GM23338 (cell line): Measurements from ENCODE around the gene PTCD3. TPM values are rescaled to one million over a fixed set of nuclear protein-coding genes. Genes with fewer than 3 reads are reported as not detected.
A peak's percentile ranks its signal among the peaks of the same experiment; 100 is the strongest.

Experiments
- ATAC-seq: fragments of 200-7000 bp; cut with Tn5 transposase; 3 replicates; pipeline ENCODE4 v1.9.1; 2020
- DNase-seq: peaks from one replicate; pipeline ENCODE4 v3.0.0-alpha.2; 2015; ENCODE audit warnings: low spot score
- H2AFZ ChIP-seq: fragments of 200-600 bp; sonication (generic); 2 replicates; pipeline ENCODE4 v1.8.0; 2016; ENCODE audit warnings: antibody characterized with exemption, mild to moderate bottlenecking, moderate library complexity
- H3F3A ChIP-seq: fragments of 200-600 bp; sonication (generic); replicated peaks from 2 replicates; pipeline ENCODE4 v1.8.0; 2017; ENCODE audit warnings: antibody characterized with exemption, mixed run types, low read depth
- H3K27ac ChIP-seq: fragments of 200-600 bp; sonication (generic); 2 replicates; pipeline ENCODE4 v1.6.1; 2016; ENCODE audit warnings: low read depth
- H3K27me3 ChIP-seq: fragments of 200-600 bp; sonication (generic); 2 replicates; pipeline ENCODE4 v1.8.0; 2016; ENCODE audit warnings: mild to moderate bottlenecking, mixed run types, moderate library complexity; ENCODE audit not compliant: insufficient read depth
- H3K36me3 ChIP-seq: fragments of 200-600 bp; sonication (generic); 2 replicates; pipeline ENCODE4 v1.8.0; 2016; ENCODE audit warnings: mild to moderate bottlenecking; ENCODE audit not compliant: insufficient read depth
- H3K4me1 ChIP-seq: fragments of 200-600 bp; sonication (generic); 2 replicates; pipeline ENCODE4 v1.8.0; 2016; ENCODE audit warnings: mild to moderate bottlenecking, moderate library complexity; ENCODE audit not compliant: insufficient read depth
- H3K4me2 ChIP-seq: fragments of 200-600 bp; sonication (generic); 2 replicates; pipeline ENCODE4 v1.7.1; 2017; ENCODE audit warnings: mixed run types
- H3K4me3 ChIP-seq: fragments of 200-600 bp; sonication (generic); 2 replicates; pipeline ENCODE4 v1.6.1; 2016; ENCODE audit warnings: mixed run types
- H3K79me2 ChIP-seq: fragments of 200-600 bp; sonication (generic); replicated peaks from 2 replicates; pipeline ENCODE4 v1.8.0; 2017; ENCODE audit warnings: mild to moderate bottlenecking; ENCODE audit not compliant: insufficient read depth
- H3K9me2 ChIP-seq: fragments of 200-600 bp; sonication (generic); 2 replicates; pipeline ENCODE4 v1.8.0; 2017; ENCODE audit not compliant: insufficient read depth
- H4K20me1 ChIP-seq: fragments of 200-600 bp; sonication (generic); replicated peaks from 2 replicates; pipeline ENCODE4 v1.8.0; 2017; ENCODE audit warnings: mild to moderate bottlenecking; ENCODE audit not compliant: insufficient read depth
- H3K27ac Mint-ChIP-seq: 2 replicates; pipeline ENCODE4 v1.8.0; 2020; ENCODE audit warnings: inconsistent platforms, mild to moderate bottlenecking, moderate library complexity, mixed read lengths
- H3K27me3 Mint-ChIP-seq: 3 replicates; pipeline ENCODE4 v1.8.0; 2022; ENCODE audit warnings: low read depth, mild to moderate bottlenecking, moderate library complexity, mixed read lengths, inconsistent platforms; ENCODE audit not compliant: insufficient read depth, poor library complexity
- H3K36me3 Mint-ChIP-seq: 3 replicates; pipeline ENCODE4 v1.8.0; 2021; ENCODE audit warnings: low read depth, mild to moderate bottlenecking, inconsistent platforms, moderate library complexity, mixed read lengths
- H3K4me1 Mint-ChIP-seq: 3 replicates; pipeline ENCODE4 v1.8.0; 2020; ENCODE audit warnings: mild to moderate bottlenecking, inconsistent platforms, mixed read lengths
- H3K4me3 Mint-ChIP-seq: 3 replicates; pipeline ENCODE4 v1.8.0; 2021; ENCODE audit warnings: moderate library complexity, mild to moderate bottlenecking, inconsistent platforms, mixed read lengths
- H3K9me3 Mint-ChIP-seq: 3 replicates; pipeline ENCODE4 v1.8.0; 2020; ENCODE audit warnings: moderate library complexity, mild to moderate bottlenecking, inconsistent platforms, mixed read lengths
- CREB1 ChIP-seq: fragments of 250-450 bp; sonication (Bioruptor Pico); IDR thresholded peaks from 2 replicates; pipeline ENCODE4 v1.5.0; 2020; ENCODE audit warnings: low read depth, mild to moderate bottlenecking, moderate library complexity
- ETS1 ChIP-seq: IDR thresholded peaks from 2 replicates; pipeline ENCODE4 v1.6.1; 2016; ENCODE audit warnings: antibody characterized with exemption
- EZH2 ChIP-seq: fragments of 200-600 bp; sonication (generic); IDR thresholded peaks from one replicate; pipeline ENCODE4 v1.8.0; 2017; ENCODE audit warnings: antibody characterized with exemption, mild to moderate bottlenecking, low read depth; ENCODE audit not compliant: unreplicated experiment
- EZH2phosphoT487 ChIP-seq: fragments of 200-600 bp; sonication (generic); IDR thresholded peaks from one replicate; pipeline ENCODE4 v1.8.1; 2018; ENCODE audit warnings: antibody characterized with exemption; ENCODE audit not compliant: unreplicated experiment
- JUNB ChIP-seq: IDR thresholded peaks from one replicate; pipeline ENCODE4 v1.6.1; 2016; ENCODE audit warnings: antibody characterized with exemption; ENCODE audit not compliant: unreplicated experiment
- NANOG ChIP-seq: IDR thresholded peaks from 2 replicates; pipeline ENCODE4 v1.6.1; 2016; ENCODE audit warnings: antibody characterized with exemption, borderline replicate concordance
- POLR2AphosphoS5 ChIP-seq: IDR thresholded peaks from 2 replicates; pipeline ENCODE4 v1.6.1; 2016; ENCODE audit warnings: antibody characterized with exemption, low read depth
- STAT1 ChIP-seq: IDR thresholded peaks from one replicate; pipeline ENCODE4 v1.6.1; 2016; ENCODE audit warnings: antibody characterized with exemption; ENCODE audit not compliant: unreplicated experiment
- ZNF114 ChIP-seq: fragments of 250-450 bp; sonication (Bioruptor Pico); IDR thresholded peaks from 2 replicates; pipeline ENCODE4 v1.5.0; 2020; ENCODE audit warnings: mild to moderate bottlenecking, moderate library complexity
- ZNF331 ChIP-seq: fragments of 250-450 bp; sonication (Bioruptor Pico); IDR thresholded peaks from 2 replicates; pipeline ENCODE4 v1.5.0; 2020; ENCODE audit warnings: low read depth, mild to moderate bottlenecking, moderate library complexity
- polyA plus RNA-seq: library from polyadenylated mRNA; unstranded; fragments of >200 nt; fragmentation: Nextera tagmentation; extraction: Ambion mirVana; gene quantifications from 2 replicates; pipeline ENCODE4 v1.2.1, GENCODE V29; 2016
- total RNA-seq: library from RNA; depleted of rRNA; stranded (reverse); fragments of >200 nt; shearing (Covaris generic); gene quantifications from 2 replicates; pipeline ENCODE4 v1.2.3, GENCODE V29; 2014

Gene PTCD3
- total and polyA plus RNA-seq, 2 experiments from 2014 or later: 140 to 223 TPM

GRCh38 chr2:86138736-86139625 lies 32.9 kb downstream of the PTCD3 start (continued):
- TF ChIP-seq ETS1: no peak
- no peak for TF ChIP-seq STAT1
- no peak for TF ChIP-seq ZNF331 (CRISPR knock-in tag)
- TF ChIP-seq JUNB: no peak
- no peak for TF ChIP-seq CREB1 (CRISPR knock-in tag)
- no peak for TF ChIP-seq EZH2
- no peak for TF ChIP-seq NANOG
- TF ChIP-seq POLR2AphosphoS5: no peak

- Mint-ChIP-seq H3K4me1 (no peaks in the 10 kb centered on the region), H3K36me3 (peaks cover 84% of the 10 kb centered on the region), H3K27me3 (peaks cover 15% of the 10 kb centered on the region), H3K4me3 (no peak overlapping the region), H3K9me3 (no peaks in the 10 kb centered on the region), H3K27ac (no peak overlapping the region)
- Histone ChIP-seq H3K4me2 (no peak overlapping the region), H3K27ac (no peak overlapping the region), H2AFZ (no peak overlapping the region), H3F3A (peaks cover 17% of the 10 kb centered on the region), H3K36me3 (peaks cover 53% of the 10 kb centered on the region), H3K9me2 (no peaks in the 10 kb centered on the region), H3K4me3 (no peak overlapping the region), H3K79me2 (no peaks in the 10 kb centered on the region), H3K27me3 (no peaks in the 10 kb centered on the region), H4K20me1 (peaks cover 9% of the 10 kb centered on the region), H3K4me1 (no peaks in the 10 kb centered on the region)
- no peak for ATAC-seq
- TF ChIP-seq EZH2phosphoT487: no peak
- TF ChIP-seq EZH2: no peak
- no peak for TF ChIP-seq ZNF114 (CRISPR knock-in tag)
- no peak for DNase-seq
These were observed 33.9 kb downstream of the PTCD3 start for GRCh38 chr2:86139981-86140380.

- Histone ChIP-seq H2AFZ (no peak overlapping the region), H3K79me2 (no peaks in the 10 kb centered on the region), H3K4me2 (no peak overlapping the region), H3K4me3 (no peak overlapping the region), H3K36me3 (peaks cover 45% of the 10 kb centered on the region), H3K27me3 (no peaks in the 10 kb centered on the region), H3F3A (peaks cover 14% of the 10 kb centered on the region; the same call in 1 of the 2 replicates), H3K27ac (peak overlapping the region; percentile 74), H3K9me2 (no peaks in the 10 kb centered on the region), H3K4me1 (no peaks in the 10 kb centered on the region), H4K20me1 (peaks cover 9% of the 10 kb centered on the region)
- no peak overlapping the region; the same call in none of the 2 replicates for H3K27ac Mint-ChIP-seq
- H3K27me3 Mint-ChIP-seq: peaks cover 15% of the 10 kb centered on the region
- H3K36me3 Mint-ChIP-seq: peaks cover 79% of the 10 kb centered on the region
- TF ChIP-seq EZH2phosphoT487: no peak
- peak; percentile 15; the same call in 1 of the 2 replicates for TF ChIP-seq POLR2AphosphoS5
- H3K9me3 Mint-ChIP-seq: no peaks in the 10 kb centered on the region
- DNase-seq (no peak), ATAC-seq (peak; percentile 23; the same call in 2 of the 3 replicates)
- H3K4me3 Mint-ChIP-seq: no peak overlapping the region
- no peaks in the 10 kb centered on the region for H3K4me1 Mint-ChIP-seq
These were observed 34.9 kb downstream of the PTCD3 start for GRCh38 chr2:86140969-86141392.
